Tibial artery (tissue), 4 donors: ENCODE measurements around the gene NUAK2.
"Not testable (repeated sequence)": the region's sequence is repeated elsewhere in the genome, so short reads cannot be mapped to it uniquely, and the experiment has no call there.

Source experiments
- DNase-seq, 2 donors: peaks; one replicate each; pipeline ENCODE4 v3.0.0-alpha.2; 2019
- H3K27ac ChIP-seq, 2 donors: fragments of 200-600 bp; sonication (generic) in 1 of 2; 1 replicate in 1 of 2; 2 replicates in 1 of 2; pipeline ENCODE4 v1.5.1; 2018 to 2019; ENCODE audit warnings: mild to moderate bottlenecking in 1 of 2
- H3K27me3 ChIP-seq, 2 donors: fragments of 200-600 bp; sonication (generic) in 1 of 2; one replicate each; pipeline versions ENCODE4 v1.5.1 to v1.6.0; 2016 to 2019
- H3K36me3 ChIP-seq, 3 donors: fragments of 200-600 bp; sonication (generic) in 2 of 3; one replicate each; pipeline ENCODE4 v1.5.1; 2016 to 2019; ENCODE audit warnings: mild to moderate bottlenecking in 2 of 3
- H3K4me1 ChIP-seq, 4 donors: fragments of 200-600 bp; sonication (generic) in 2 of 4; 1 replicate in 3 of 4; 2 replicates in 1 of 4; pipeline ENCODE4 v1.5.1; 2016 to 2019
- H3K4me3 ChIP-seq, 2 donors: fragments of 200-600 bp; sonication (generic) in 1 of 2; 1 replicate in 1 of 2; 2 replicates in 1 of 2; pipeline ENCODE4 v1.5.1; 2018 to 2019; ENCODE audit warnings: mild to moderate bottlenecking in 2 of 2
- H3K9me3 ChIP-seq, 3 donors: fragments of 200-600 bp; sonication (generic) in 1 of 3; one replicate each; pipeline ENCODE4 v1.5.1; 2016 to 2019
- intact Hi-C: fragments of 100-400 bp; cut with DNase I; formaldehyde crosslinking; loops from one replicate; pipeline ENCODE4 v1.15.0; 2023; ENCODE audit warnings: low total_unique reads
- TF ChIP-seq, protein P1 (sequence below), 2 experiments: fragments of 200-600 bp in 1 of 2; fragments of 450-650 bp in 1 of 2; IDR thresholded peaks; one replicate each; pipeline ENCODE4 v1.5.1; 2017 to 2019; ENCODE audit warnings: antibody characterized with exemption in 2 of 2, mild to moderate bottlenecking in 1 of 2, moderate library complexity in 1 of 2

Gene NUAK2

DNA sequence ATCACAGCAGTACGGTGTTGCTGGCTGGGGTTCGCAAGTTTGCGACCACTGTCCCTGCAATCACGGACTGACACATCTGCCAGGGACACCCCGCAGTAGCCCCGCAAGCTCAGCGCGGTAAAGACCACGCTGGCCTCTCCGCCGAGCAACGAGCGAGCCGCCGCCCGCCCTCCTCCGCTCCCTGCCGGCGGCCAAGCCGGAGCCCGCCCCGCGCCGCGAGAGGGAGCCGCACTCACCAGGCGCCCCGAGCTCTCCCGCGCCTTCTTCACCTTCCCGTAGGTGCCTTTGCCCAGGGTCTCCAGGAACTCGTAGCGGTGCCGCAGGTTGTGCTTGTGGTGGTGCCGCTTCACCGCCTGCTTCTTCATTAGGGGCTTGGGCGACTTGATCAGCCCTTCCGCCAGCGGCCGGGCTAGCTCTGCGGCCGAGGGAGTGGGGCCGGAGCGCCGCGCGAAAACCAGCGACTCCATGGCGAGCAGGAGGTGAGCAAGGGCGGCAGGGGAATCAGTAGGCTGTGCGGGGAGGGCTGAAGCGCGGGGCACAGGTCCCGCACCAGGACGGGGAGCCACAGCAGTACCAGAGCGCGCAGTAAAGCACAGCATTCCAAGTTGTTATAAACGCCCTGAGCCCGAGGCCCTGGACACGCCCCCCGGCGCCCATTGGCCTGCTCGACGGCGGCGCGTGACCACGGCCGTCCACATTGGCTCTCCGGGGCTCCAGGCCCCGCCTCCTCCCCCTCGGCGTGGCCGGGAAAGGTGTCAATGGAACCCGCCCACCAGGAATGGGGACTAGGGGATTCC lies at the start of gene NUAK2:
Gene NUAK2, minus strand, starts transcription at position 584 of the 797 bp plus-strand sequence. Its CDS starts 117 bp downstream, at position 467.
- Histone ChIP-seq H3K9me3 (no peaks in the 10 kb centered on the region), H3K27ac (peak within 1 kb of the TSS; percentile 29 to 48), H3K4me1 (peaks cover 0 to 42% (median 21%) of the 10 kb centered on the region in 4 donors), H3K27me3 (peaks cover 0 to 7% of the 10 kb centered on the region in 2 donors), H3K4me3 (peak within 1 kb of the TSS; percentile 58 to 68), H3K36me3 (no peaks in the 10 kb centered on the region)
- DNase-seq, result peak; percentile 89 to 91
- intact Hi-C loops, result no loop called here
- TF ChIP-seq, protein P1, sequence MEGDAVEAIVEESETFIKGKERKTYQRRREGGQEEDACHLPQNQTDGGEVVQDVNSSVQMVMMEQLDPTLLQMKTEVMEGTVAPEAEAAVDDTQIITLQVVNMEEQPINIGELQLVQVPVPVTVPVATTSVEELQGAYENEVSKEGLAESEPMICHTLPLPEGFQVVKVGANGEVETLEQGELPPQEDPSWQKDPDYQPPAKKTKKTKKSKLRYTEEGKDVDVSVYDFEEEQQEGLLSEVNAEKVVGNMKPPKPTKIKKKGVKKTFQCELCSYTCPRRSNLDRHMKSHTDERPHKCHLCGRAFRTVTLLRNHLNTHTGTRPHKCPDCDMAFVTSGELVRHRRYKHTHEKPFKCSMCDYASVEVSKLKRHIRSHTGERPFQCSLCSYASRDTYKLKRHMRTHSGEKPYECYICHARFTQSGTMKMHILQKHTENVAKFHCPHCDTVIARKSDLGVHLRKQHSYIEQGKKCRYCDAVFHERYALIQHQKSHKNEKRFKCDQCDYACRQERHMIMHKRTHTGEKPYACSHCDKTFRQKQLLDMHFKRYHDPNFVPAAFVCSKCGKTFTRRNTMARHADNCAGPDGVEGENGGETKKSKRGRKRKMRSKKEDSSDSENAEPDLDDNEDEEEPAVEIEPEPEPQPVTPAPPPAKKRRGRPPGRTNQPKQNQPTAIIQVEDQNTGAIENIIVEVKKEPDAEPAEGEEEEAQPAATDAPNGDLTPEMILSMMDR (IDR thresholded peaks at IDR 0.05), result peak in 1 of 2 experiments; percentile 9

DNA sequence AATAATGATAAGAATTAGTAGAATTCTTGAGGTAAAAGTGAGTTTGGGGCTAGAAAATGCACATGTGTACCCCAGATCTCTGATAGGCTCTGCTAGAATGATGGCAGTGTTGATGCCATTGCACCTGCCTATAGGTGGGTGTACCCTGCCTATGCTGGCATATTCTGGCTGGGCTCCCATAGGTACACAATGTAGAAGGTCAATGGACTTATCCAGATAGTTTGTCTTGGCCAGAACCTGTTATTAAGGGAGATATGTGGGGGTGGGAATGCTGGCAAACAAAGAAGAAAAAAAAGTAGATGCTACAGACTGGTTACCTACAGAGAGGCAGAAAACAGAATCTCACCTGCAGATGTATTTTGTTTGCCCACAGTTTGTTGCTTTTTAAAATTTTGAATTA lies 49.2 kb upstream of the NUAK2 start:
- Histone ChIP-seq H3K36me3 (no peaks in the 10 kb centered on the region), H3K4me1 (peaks cover 0 to 34% (median 18%) of the 10 kb centered on the region in 4 donors), H3K27ac (no peak overlapping the region), H3K27me3 (no peaks in the 10 kb centered on the region), H3K4me3 (no peak overlapping the region), H3K9me3 (no peaks in the 10 kb centered on the region)
- intact Hi-C loops, result no loop called here
- TF ChIP-seq, protein P1 (IDR thresholded peaks at IDR 0.05), result no peak
- no peak for DNase-seq

- Histone ChIP-seq H3K27ac (no peak overlapping the region), H3K4me1 (peaks cover 0 to 28% (median 14%) of the 10 kb centered on the region in 4 donors), H3K4me3 (no peak overlapping the region), H3K27me3 (no peaks in the 10 kb centered on the region), H3K9me3 (no peaks in the 10 kb centered on the region), H3K36me3 (no peaks in the 10 kb centered on the region)
- intact Hi-C loops, result no loop called here
- DNase-seq, result no peak
- TF ChIP-seq, protein P1 (IDR thresholded peaks at IDR 0.05), result no peak
These were observed 48.2 kb upstream of the NUAK2 start for GRCh38 chr1:205369701-205370123.

DNA sequence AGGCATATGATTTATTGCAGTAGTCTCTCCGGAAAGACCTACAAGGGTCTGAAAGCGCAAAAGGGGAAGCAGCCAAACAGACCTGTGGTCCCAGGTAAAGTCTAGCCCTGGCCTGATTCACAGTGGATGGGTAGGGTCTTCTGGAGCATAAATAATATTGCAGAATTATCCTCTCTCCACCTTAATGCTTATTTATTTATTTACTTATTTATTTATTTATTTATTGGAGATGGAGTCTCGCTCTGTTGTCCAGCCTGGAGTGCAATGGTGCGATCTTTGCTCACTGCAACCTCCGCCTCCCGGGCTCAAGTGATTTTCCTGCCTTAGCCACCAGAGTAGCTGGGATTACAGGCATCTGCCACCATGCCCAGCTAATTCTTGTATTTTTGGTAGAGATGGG lies 46.9 kb upstream of the NUAK2 start:
- Histone ChIP-seq H3K4me1 (peaks cover 0 to 16% (median 5%) of the 10 kb centered on the region in 4 donors), H3K4me3 (no peak overlapping the region), H3K27ac (no peak overlapping the region), H3K27me3 (no peaks in the 10 kb centered on the region), H3K9me3 (no peaks in the 10 kb centered on the region), H3K36me3 (no peaks in the 10 kb centered on the region)
- TF ChIP-seq, protein P1 (IDR thresholded peaks at IDR 0.05), result no peak
- intact Hi-C loops, result no loop called here
- DNase-seq, result no peak

- no peaks in the 10 kb centered on the region for H3K9me3 ChIP-seq
- H3K4me3 ChIP-seq, result no peak overlapping the region
- no peaks in the 10 kb centered on the region for H3K4me1 ChIP-seq
- no peaks in the 10 kb centered on the region for H3K36me3 ChIP-seq
- H3K27ac ChIP-seq, result no peak overlapping the region
- H3K27me3 ChIP-seq, result peaks cover 0 to under 1% of the 10 kb centered on the region in 2 donors
- intact Hi-C loops, result no loop called here
- TF ChIP-seq, protein P1 (IDR thresholded peaks at IDR 0.05), result no peak
- DNase-seq, result no peak
These were observed 44.5 kb upstream of the NUAK2 start for GRCh38 chr1:205365945-205366463.

DNA sequence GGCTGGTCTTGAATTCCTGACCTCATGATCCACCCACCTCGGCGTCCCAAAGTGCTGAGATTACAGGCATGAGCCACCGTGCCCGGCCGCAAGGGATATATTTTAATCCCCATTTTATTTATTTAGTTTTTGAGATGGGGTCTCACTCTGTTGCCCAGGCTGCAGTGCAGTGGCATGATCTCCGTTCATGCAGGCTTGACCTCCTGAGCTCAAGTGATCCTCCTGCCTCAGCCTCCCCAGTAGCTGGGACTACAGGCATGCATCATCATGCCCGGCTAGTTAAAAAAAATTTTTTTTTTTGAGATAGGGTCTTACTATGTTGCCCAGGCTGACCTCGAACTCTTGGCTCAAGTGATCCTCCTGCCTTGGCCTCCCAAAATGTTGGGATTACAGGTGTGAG lies 43.5 kb upstream of the NUAK2 start:
- intact Hi-C loops, H3K4me1 ChIP-seq, H3K36me3 ChIP-seq, H3K4me3 ChIP-seq, H3K27ac ChIP-seq, H3K27me3 ChIP-seq, DNase-seq, H3K9me3 ChIP-seq: not testable (repeated sequence)
